HepG2 (cell line): ENCODE data around the gene ENTPD2. TPM values are rescaled to one million over a fixed set of nuclear protein-coding genes. Genes with fewer than 3 reads are reported as not detected.

Experiments
- ATAC-seq: fragments of 200-7000 bp; cut with Tn5 transposase; 3 replicates; pipeline ENCODE4 v1.9.1; 2020; ENCODE audit warnings: mild to moderate bottlenecking, moderate library complexity
- BruUV-seq: library from RNA; stranded (reverse); fragments of 400-500 nt; replicated peaks from 2 replicates; lab custom pipeline; 2021; lab: Mats Ljungman, UMichigan
- CTCF ChIA-PET: fragments of 300-600 bp; formaldehyde crosslinking; extraction: SDS; loops from one replicate; lab custom pipeline; 2021; ENCODE audit warnings: low total read pairs, inconsistent platforms, low intra/inter-chr PET ratio; lab: Yijun Ruan, JAX
- POLR2A ChIA-PET: fragments of 350-600 bp; sonication (Branson Sonifier 250); formaldehyde crosslinking; loops from one replicate; lab custom pipeline; 2020; ENCODE audit warnings: antibody characterized with exemption, inconsistent platforms; lab: Yijun Ruan, JAX
- DNase-seq: peaks from one replicate; pipeline ENCODE4 v3.0.0-alpha.2; 2015; ENCODE audit warnings: low spot score
- FAIRE-seq: peaks from 3 replicates; lab custom pipeline; 2011; peaks lifted over from hg19 to GRCh38; lab: Jason Lieb, UNC
- H2AFZ ChIP-seq: one replicate; pipeline ENCODE4 v1.6.1; 2011; ENCODE audit warnings: low read length, inconsistent platforms
- H3K27ac ChIP-seq: fragments of 300-600 bp; 3 replicates; pipeline ENCODE4 v1.8.0; 2011; ENCODE audit warnings: mixed run types, mild to moderate bottlenecking, mixed read lengths, low read length, inconsistent platforms; ENCODE audit not compliant: insufficient read depth; ENCODE audit errors: extremely low read length
- H3K27me3 ChIP-seq, 2 experiments: fragments of 200-600 bp in 1 of 2; 2 replicates in 1 of 2; 3 replicates in 1 of 2; pipeline versions ENCODE4 v1.6.0 to v1.8.0; 2011; ENCODE audit warnings: low read length in 2 of 2, mild to moderate bottlenecking in 2 of 2, moderate library complexity in 2 of 2, inconsistent platforms in 1 of 2; ENCODE audit not compliant: insufficient read depth in 2 of 2, control insufficient read depth in 1 of 2
- H3K36me3 ChIP-seq, 2 experiments: fragments of 200-600 bp in 1 of 2; replicated peaks in 1 of 2; 2 replicates in 1 of 2; 3 replicates in 1 of 2; pipeline versions ENCODE4 v1.5.1 to v1.8.0; 2011; ENCODE audit warnings: low read length in 2 of 2, inconsistent platforms in 1 of 2; ENCODE audit not compliant: insufficient read depth in 2 of 2, control insufficient read depth in 1 of 2
- H3K4me1 ChIP-seq: 2 replicates; pipeline ENCODE4 v1.5.1; 2012; ENCODE audit warnings: low read length, inconsistent platforms; ENCODE audit not compliant: insufficient read depth
- H3K4me2 ChIP-seq: 2 replicates; pipeline ENCODE4 v1.6.0; 2011; ENCODE audit warnings: low read depth, low read length, inconsistent platforms
- H3K4me3 ChIP-seq, 3 experiments: fragments of 200-600 bp in 1 of 3; sonication (generic), shearing (Covaris generic) in 1 of 3; replicated peaks in 1 of 3; 2 replicates each; pipeline ENCODE4 v1.5.1; 2011 to 2016; ENCODE audit warnings: low read length in 3 of 3, inconsistent platforms in 2 of 3, low read depth in 2 of 3, mild to moderate bottlenecking in 2 of 3, control low read depth in 1 of 3, mixed read lengths in 1 of 3; ENCODE audit not compliant: insufficient read depth in 1 of 3
- H3K79me2 ChIP-seq: one replicate; pipeline ENCODE4 v1.6.1; 2011; ENCODE audit warnings: low read length, inconsistent platforms; ENCODE audit not compliant: insufficient read depth
- H3K9ac ChIP-seq: 2 replicates; pipeline ENCODE4 v1.6.0; 2011; ENCODE audit warnings: mild to moderate bottlenecking, low read depth, low read length, inconsistent platforms; ENCODE audit not compliant: insufficient read depth
- H3K9me3 ChIP-seq: 2 replicates; pipeline ENCODE4 v1.5.1; 2012; ENCODE audit warnings: mild to moderate bottlenecking, low read length
- H4K20me1 ChIP-seq: 2 replicates; pipeline ENCODE4 v1.6.0; 2011; ENCODE audit warnings: inconsistent platforms, mild to moderate bottlenecking, low read length, moderate library complexity; ENCODE audit not compliant: insufficient read depth
- AHR ChIP-seq: IDR thresholded peaks from 2 replicates; pipeline ENCODE4 v1.6.1; 2018; ENCODE audit warnings: missing genetic modification reagents, missing compliant biosample characterization
- CEBPB ChIP-seq: IDR thresholded peaks from 2 replicates; pipeline ENCODE4 v1.6.1; 2011; ENCODE audit warnings: low read depth, low read length, improper control_type of control experiment, borderline replicate concordance
- E2F1 ChIP-seq: sonication (generic); formaldehyde crosslinking; IDR thresholded peaks from 2 replicates; pipeline ENCODE4 v1.5.0; 2020; ENCODE audit warnings: missing genetic modification reagents
- RNF219 ChIP-seq: sonication (generic); formaldehyde crosslinking; IDR thresholded peaks from 2 replicates; pipeline ENCODE4 v1.5.0; 2020; ENCODE audit warnings: mild to moderate bottlenecking, missing genetic modification reagents
- ZNF20 ChIP-seq: sonication (generic); formaldehyde crosslinking; IDR thresholded peaks from 2 replicates; pipeline ENCODE4 v1.4.0; 2020; ENCODE audit warnings: mild to moderate bottlenecking, moderate library complexity, missing genetic modification reagents
- ZNF605 ChIP-seq: sonication (generic); formaldehyde crosslinking; IDR thresholded peaks from 2 replicates; pipeline ENCODE4 v1.8.0; 2022; ENCODE audit warnings: mild to moderate bottlenecking, missing genetic modification reagents
- ZNF841 ChIP-seq: sonication (generic); formaldehyde crosslinking; IDR thresholded peaks from 2 replicates; pipeline ENCODE4 v1.8.1; 2023; ENCODE audit warnings: missing genetic modification reagents, borderline replicate concordance
- ZNF879 ChIP-seq: sonication (generic); formaldehyde crosslinking; IDR thresholded peaks from 2 replicates; pipeline ENCODE4 v1.8.1; 2023; ENCODE audit warnings: missing genetic modification reagents
- WGBS: methylation state at CpG from one replicate; pipeline ENCODE4 v1.1.6; 2017; ENCODE audit warnings: low lambda C conversion rate; 5-methylcytosine and 5-hydroxymethylcytosine counted together
- in situ Hi-C: cut with HindIII; loops from 2 replicates; pipeline ENCODE4 v1.10.0; 2017; ENCODE audit warnings: low pct_unique_long_range_greater_than_20kb; ENCODE audit not compliant: extremely low pct_ligation_motif_present
- intact Hi-C: fragments of 100-400 bp; cut with micrococcal nuclease; formaldehyde crosslinking; loops from one replicate; pipeline ENCODE4 v1.10.0; 2022; ENCODE audit not compliant: unreplicated experiment
- polyA plus RNA-seq, 8 experiments: library from polyadenylated mRNA; depleted of rRNA in 3 of 8; stranded (reverse) in 7 of 8; unstranded in 1 of 8; fragments of >200 nt; fragmentation: Illumina TruSeq in 4 of 8; extraction: Trizol in 4 of 8; gene quantifications; 2 replicates each; pipeline versions ENCODE4 v1.2.1 to v1.2.3, GENCODE V29; 2011 to 2016; ENCODE audit warnings: low read depth in 4 of 8, missing spikeins in 1 of 8, mixed read lengths in 1 of 8; ENCODE audit not compliant: insufficient read depth in 1 of 8
- total RNA-seq, 5 experiments: library from RNA; depleted of rRNA; stranded (reverse); fragments of >200 nt; fragmentation: Illumina TruSeq; extraction: Trizol; gene quantifications; 2 replicates each; pipeline ENCODE4 v1.2.3, GENCODE V29; 2016; ENCODE audit warnings: low read depth in 1 of 5

Gene ENTPD2
- total and polyA plus RNA-seq, 2 of the 13 experiments (the other 11 are each of a cell fraction or from before 2014, with no cell fraction given), result 0.95 to 3.2 TPM

- DNase-seq (no peak), FAIRE-seq (no peak), ATAC-seq (no peak)
- Histone ChIP-seq H3K27me3 (peaks cover 0 to 19% of the 10 kb centered on the region in 2 experiments; a peak in 2 of 5 replicates), H3K9me3 (no peaks in the 10 kb centered on the region), H4K20me1 (no peaks in the 10 kb centered on the region), H3K36me3 (no peaks in the 10 kb centered on the region), H3K4me1 (peaks cover 86% of the 10 kb centered on the region), H3K9ac (peak overlapping the region; percentile 56; the same call in 1 of the 2 replicates), H2AFZ (no peak overlapping the region), H3K79me2 (no peaks in the 10 kb centered on the region), H3K27ac (no peak overlapping the region), H3K4me3 (peak overlapping the region in 1 of 3 experiments; percentile 74; a peak in 3 of 6 replicates), H3K4me2 (peak overlapping the region; percentile 84)
- in situ Hi-C loops (no loop called here), intact Hi-C loops (no loop called here)
- ChIA-PET POLR2A (interaction anchor here (1.6 kb wide), 1 partner anchor 29 kb away, joined by 3 read pairs; no protein-coding TSS in a partner anchor), CTCF (no interaction called here)
- TF ChIP-seq ZNF605 (CRISPR knock-in tag) (0 out of 2 replicates have a peak, but pooled peaks have one; percentile 35), CEBPB (no peak)
- WGBS, result 100% methylated on average over 1 of the region's 4 CpGs
- BruUV-seq, result no TSS peak
Measured at GRCh38 chr9:137026828-137027227, 27.0 kb downstream of the ENTPD2 start.

- intact Hi-C loops (no loop called here), in situ Hi-C loops (no loop called here)
- no peaks in the 10 kb centered on the region for H3K36me3 ChIP-seq
- POLR2A ChIA-PET, result no interaction called here
- H3K27me3 ChIP-seq, result peaks cover 0 to 16% of the 10 kb centered on the region in 2 experiments; a peak in 2 of 5 replicates
- H3K4me3 ChIP-seq, result no peak overlapping the region; a peak in 1 of 6 replicates
- FAIRE-seq, result no peak
- WGBS, result 67% methylated on average over 2 of the region's 2 CpGs
- peaks cover 86% of the 10 kb centered on the region for H3K4me1 ChIP-seq
- TF ChIP-seq ZNF879 (CRISPR knock-in tag) (no peak), AHR (CRISPR knock-in tag) (no peak), RNF219 (no peak), ZNF841 (CRISPR knock-in tag) (no peak), E2F1 (CRISPR knock-in tag) (no peak), ZNF20 (CRISPR knock-in tag) (no peak)
- ATAC-seq, result no peak
- no peak for DNase-seq
- H3K9me3 ChIP-seq, result no peaks in the 10 kb centered on the region
- H2AFZ ChIP-seq, result no peak overlapping the region
- no peak overlapping the region for H3K27ac ChIP-seq
- H4K20me1 ChIP-seq, result no peaks in the 10 kb centered on the region
- CTCF ChIA-PET, result no interaction called here
- peak overlapping the region; percentile 84 for H3K4me2 ChIP-seq
- BruUV-seq, result no TSS peak
- H3K9ac ChIP-seq, result no peak overlapping the region
- H3K79me2 ChIP-seq, result no peaks in the 10 kb centered on the region
Measured at GRCh38 chr9:137026384-137026783, 27.5 kb downstream of the ENTPD2 start.
